T1000 (cell line): ENCODE measurements around the gene KIAA2012.
"Not testable (repeated sequence)": the region's sequence is repeated elsewhere in the genome, so short reads cannot be mapped to it uniquely, and the experiment has no call there.

Experiments
- DNase-seq: peaks from one replicate; lab custom pipeline; 2025; ENCODE audit warnings: mixed read lengths; lab: John Stamatoyannopoulos, UW

Gene KIAA2012

DNA sequence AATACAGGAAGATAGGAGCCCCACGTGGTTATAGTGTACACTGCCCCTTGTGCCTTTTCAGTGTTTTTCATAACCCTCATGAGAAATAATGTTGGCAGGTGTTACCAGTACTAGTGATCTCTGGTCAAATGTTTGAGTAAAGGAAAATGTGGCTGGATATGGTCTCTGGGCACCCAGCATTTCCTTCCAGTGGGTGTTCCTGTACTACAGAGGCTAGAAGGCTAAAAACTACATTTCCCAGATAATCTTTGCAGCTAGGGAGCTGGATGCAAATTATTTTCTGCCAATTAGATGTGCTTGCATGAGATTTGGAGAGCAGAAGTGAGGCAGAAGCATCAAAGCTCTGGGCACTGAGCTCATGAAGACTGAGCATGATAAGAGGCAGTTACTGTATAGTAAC, 45.1 kb downstream of the KIAA2012 start:
- no peak for DNase-seq

DNA sequence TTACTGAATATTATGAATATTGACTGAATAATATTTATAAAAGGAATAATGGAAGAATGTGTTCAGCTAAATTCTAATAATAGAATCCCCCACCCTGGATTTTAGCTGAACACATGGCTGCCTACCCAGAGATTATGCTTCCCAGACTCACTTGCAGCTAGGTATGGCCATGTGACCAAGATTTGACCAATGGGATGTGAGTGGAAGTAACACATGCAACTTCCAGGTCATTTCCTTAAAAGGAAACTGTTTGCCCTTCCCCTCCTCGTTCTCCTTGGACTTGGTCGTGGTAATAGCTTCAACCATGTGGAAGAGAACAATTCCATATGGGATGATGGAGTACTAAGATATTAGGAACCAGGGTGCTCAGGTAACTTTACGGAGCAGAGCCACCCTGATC, 47.8 kb downstream of the KIAA2012 start:
- DNase-seq: no peak

DNA sequence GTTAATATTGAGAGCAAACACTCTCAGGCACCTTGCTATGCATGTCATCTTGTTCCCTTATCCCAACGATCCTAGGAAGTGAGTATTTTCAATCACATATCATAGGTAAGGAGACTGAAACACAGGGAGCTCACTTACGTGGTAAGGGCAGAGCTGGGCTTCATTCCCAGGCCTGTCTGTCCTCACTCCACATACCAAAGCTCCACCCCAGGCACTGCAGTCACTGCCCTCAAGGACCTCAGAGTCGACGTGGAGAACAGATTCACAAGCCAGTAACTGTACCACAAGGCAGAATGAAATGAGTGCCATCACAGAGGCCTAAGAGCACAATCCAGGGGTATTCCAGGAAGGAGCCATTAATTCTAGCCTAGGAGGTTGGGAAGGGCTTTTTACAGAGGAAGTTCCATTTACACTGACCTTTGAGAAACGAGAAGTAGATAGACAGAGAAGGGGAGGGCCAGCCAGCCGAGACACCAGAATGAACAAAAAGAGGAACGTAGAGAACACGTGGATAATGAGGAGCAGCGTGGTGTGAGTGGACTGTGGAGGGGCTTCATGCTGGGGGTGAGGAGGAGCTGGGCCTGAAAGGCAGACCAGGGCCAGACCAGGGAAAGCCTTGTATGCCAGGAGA, 48.6 kb downstream of the KIAA2012 start:
- no peak for DNase-seq

DNA sequence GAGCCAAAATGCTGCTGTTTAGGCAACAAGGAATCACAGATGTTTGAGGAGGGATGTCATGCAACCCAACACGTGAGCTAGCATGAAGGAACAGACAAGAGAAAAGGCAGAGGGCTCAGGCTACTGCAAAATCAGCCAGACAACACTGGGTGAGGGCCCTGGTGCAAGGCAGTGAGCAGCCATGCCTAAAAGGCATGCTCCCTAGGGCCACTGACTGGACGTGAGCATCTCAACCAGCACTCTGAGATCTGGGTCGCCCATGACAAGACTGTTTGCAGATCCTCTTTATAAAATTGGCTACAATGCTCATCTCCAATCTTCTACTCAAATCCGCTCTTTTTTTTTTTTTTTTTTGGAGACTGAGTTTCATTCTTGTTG, 49.1 kb downstream of the KIAA2012 start:
- no peak for DNase-seq

DNA sequence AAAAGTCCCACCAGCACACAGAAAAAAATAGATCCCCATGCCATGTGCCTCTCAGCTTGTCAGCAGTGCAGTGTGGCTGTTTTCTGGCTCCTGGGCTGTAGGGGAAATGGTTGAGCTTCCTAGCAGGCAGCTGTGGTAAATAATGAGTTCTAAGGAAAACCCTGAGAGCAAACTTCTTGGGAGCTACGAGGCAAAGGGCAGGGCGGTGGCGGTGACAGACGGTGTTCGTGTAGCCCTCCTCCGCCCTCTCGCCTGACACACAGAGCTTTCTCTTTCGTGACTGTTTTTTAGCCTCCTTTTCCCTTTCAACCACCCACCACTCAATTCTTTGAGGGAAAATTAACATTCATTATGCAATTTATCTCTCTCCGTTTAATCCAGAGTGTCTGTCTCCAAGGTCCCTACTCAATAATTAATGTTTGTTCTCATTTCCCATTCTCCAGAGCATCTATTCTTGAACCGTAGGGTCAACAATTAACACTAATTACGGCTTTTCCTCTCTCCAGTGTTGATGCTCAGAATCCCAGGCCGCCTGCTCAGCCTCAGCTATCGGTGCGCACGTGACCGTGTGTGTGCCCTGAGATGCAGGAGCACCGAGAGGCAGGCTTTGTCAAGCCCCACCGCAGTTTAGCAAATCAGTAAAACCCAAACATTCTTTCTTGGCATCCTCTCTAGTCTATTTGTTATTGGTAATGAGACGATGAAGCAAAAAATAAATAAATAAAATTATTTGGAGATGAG, 50.1 kb downstream of the KIAA2012 start:
- DNase-seq: no peak

DNA sequence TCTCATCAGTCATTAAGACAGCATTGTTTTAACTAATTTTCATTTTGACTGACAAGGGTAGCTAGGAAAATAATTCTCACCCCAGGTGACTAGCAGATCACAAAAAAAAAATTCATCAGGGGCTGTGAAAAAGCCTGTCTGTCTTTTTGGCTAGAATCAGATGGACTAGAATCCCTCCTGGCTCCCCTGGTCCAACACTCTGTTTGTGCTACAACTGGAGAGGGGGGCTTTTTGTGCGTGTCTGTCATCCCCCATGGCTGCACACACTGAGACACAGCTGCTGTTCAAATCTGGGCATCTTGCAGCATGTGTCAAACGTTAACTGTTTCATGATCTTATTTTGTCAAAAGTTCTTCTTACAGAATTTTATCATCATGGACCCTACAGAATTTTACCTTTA, 51.2 kb downstream of the KIAA2012 start:
- DNase-seq: no peak

DNA sequence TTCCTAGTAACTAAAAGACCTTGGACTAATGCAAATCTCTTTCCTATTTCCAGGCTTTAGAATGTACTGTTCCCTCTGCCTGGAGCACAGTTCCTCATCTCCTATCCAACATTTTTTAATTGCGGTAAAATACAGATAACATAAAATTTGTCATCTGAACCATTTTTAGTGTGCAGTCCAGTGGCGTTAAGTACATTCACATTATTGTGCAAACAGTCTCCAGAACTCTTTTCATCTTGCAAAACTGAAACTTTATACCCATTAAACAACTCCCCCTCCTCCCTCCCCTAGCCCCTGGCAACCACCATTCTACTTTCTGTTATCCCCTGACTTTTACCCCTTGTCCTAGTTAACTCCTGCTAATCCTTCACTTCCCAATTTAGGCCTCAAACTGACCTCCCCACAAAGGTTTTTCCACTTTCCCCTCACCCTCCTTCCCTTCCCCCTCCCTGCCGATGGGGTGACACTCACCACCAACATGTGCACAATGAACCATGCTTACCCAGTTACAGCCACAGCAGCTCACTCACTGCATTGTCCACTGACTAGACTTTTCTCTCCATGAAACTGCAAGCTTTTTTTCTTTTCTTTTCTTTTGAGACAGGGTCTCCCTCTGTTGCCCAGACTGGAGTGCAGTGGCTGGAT, 54.8 kb downstream of the KIAA2012 start:
- DNase-seq: no peak

DNA sequence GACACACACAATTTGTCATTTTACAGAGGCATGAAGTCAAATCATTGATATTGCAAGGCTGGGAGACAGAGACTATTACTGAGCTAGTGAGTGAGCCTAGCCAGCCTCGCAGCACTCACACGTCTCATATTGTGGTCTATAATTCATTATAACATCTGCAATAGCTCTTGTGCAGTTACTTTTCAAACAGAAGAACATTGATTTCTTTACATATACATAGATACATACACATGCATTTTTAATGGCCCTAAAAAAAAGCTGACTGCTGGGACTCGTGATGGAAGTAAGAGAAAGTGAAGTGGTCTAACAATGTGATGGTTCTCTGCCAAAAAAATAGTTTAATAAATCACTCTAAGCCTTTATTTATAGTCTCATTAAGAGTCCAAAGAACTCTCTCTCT, 56.8 kb downstream of the KIAA2012 start:
- DNase-seq: no peak

DNA sequence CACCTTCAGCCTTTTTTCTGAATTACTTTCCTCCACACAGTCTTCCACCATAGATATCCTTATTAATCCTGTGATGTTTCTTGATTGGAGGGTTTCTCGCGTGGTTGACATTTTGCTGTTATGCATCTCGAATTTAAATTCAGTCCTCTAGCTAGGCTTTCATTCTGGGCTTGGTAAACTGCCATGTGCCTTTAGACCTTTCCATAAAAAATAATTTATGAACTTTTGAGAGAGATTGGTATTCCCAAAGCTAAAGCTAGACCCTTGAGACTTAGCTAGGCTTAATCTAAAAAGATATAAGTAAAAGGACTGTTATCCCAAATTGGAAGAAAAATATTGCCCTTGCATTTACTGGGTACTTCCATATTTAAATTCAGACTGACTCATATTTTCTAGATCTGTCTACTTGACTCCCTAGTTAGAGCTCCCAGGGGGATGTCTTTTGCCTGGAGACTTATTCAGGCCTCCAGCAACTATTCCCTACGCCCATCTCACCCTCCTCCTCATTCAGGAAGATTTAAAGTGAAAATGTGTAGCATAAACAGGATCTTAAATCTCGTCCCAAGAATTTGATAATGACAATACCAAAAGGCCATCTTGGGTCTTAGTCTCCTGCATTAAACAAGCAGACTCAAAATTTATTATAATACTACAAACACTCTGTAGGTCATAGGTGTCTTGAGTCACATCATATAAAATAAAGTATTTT, 60.3 kb downstream of the KIAA2012 start:
- no peak for DNase-seq

DNA sequence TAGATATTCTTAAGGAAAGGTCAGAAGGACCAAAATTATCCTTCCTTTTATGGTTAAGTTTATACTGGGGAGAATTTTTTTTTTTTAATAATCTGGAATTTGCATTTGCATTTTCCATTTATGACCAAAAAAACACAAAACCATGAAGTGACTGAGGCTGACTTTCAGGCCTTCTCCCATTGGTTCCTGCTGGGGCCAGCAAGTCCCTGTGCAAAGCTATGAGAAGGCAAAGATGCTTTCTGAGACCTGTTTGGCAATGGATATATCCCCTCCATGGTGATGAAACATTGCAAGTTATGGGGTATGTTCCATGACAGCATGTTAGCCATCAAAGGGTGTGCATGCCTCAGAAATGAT, 60.8 kb downstream of the KIAA2012 start:
- no peak for DNase-seq

DNA sequence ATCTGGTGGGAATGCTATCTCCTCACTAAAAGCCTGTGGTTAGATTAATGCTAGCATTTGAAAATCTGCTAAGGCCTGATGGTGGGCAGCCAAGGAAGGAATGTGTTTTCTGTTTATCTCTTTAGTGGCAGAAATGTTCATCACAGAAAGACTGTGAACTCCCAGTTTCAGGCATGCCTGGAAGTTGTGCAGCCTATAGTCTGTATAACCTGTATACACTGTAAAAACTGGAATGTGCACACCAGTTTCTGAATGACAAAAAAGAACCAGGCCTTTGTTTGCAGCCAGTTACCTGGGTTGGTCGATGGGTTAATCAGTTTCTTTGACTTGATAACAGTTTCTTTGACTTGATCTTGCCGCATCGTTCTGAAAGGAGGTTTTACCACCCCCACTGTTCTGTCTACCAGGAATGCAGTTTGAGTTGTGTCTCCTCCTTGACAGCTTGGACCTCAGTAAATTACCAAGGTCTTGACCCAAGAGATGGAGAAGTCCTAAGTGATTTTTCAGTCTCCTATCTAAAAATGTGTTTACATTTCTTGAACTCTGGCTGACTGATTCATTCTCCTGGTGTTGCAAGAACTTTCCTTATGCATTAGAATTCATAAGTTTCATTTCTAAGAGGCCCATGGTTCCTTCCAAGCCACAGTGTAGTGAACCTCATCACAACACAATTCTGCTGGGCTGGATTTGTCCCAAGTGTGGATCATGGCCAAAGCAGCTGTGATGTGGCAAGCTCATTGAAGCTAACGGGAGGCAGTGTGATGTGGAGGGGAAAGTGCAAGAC, 62.2 kb downstream of the KIAA2012 start:
- peak; percentile 60 for DNase-seq

DNA sequence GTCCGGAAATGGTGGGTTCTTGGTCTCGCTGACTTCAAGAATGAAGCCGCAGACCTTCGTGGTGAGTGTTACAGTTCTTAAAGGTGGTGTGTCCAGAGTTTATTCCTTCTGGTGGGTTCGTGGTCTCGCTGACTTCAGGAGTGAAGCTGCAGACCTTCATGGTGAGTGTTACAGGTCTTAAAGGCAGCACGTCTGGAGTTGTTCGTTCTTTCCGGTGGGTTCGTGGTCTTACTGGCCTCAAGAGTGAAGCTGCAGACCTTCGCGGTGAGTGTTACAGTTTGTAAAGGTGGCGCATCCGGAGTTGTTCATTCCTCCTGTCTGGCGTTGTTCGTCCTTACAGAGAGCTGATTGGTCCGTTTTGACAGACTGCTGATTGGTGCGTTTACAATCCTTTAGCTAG, 63.0 kb downstream of the KIAA2012 start:
- DNase-seq: not testable (repeated sequence)

DNA sequence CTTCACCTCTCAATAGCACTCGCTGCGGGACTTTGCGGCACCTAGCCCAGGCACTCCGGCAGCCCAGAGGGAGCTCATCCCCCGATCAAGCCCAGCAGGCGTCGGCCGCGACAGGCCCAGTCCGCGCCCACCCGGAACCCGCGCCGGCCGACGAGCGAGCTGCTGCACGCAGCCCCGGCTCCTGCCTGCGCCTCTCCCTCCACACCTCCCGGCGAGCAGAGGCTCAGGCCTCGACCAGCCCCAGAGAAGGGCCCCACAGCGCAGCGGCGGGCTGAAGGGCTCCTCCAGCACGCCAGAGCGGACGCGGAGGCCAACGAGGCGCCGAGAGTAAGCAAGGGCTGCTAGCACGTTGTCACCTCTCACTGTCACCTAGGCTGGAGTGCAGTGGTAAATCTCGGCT, 63.5 kb downstream of the KIAA2012 start:
- DNase-seq: no peak

DNA sequence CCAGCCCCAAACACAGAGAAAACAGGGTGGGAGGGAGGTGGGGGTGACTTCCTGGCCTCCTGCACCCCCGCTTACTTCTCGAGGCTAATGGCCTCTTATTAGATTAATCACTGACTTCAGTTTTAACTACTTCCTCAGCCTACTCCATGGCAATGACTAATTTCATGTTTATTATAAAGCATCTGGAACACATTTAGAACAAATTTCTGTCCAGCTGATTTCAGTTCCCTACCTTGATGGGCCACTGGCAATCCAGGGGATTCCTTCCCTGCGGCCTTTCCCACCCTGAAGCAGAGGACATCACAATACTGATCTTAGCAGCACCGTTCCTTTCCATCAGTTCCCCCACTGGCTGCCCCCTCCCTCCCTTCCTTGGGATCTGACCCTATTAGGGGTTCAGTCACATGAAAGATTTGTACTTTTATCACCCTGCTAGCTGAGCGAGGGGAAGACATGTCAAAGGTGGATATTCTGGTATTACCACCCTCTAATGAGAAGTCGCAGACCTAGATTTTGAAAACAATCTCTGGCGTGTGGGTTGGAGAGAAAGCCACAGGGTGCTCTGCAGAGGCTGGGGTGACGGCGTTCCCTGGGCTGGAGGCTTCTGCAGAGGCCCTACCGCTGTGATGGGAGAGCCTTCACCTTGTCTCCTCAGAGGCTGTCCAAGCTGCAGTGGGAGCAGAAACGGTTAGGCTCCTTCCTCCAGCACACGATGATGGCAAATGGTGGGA, 67.6 kb downstream of the KIAA2012 start:
- DNase-seq: no peak

DNA sequence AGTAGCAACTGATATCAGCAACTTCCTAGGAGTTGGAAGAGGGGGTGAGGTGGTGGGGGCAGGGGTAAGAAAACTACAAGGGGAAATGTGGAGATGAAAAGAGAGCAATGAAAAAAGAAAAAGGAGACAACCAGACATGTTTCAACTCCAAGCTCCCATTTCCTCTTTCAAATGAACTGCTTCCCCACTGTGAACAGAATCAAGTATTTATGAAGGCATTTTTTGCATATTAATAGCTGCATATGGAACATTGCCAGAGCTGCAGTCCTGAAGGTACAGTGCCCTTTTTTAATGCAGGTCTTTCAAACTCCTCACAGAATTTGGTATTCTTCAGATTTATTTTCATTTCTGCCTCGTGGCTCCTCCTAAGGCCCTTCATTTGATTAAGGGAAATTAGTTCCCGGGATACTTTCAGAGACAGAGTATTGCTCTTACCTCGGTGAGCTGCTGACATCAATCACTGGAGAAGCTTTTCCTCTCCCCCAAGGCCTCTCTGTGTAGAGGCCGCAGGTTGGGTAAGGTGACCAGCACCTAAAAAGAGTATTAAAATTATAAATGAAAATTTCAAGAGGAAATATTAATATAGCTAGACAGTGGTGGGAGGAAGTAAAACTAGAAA, 68.4 kb downstream of the KIAA2012 start:
- no peak for DNase-seq

DNA sequence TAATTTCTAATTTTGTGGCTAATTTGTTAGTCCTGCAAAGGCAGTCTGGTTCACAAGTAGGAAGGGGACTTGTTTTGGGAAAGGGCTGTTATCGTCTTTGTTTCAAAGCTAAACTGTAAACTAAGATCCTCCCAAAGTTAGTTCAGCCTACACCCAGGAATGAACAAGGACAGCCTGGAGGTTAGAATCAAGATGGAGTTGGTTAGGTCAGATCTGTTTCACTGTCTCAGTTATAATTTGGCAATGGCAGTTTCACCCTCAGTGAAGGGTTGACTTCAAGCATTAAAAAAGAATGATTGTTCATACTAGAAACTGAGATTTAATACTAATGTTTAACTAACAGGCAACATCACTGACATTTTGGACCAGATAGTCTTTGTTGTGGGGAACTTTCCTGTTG, 69.5 kb downstream of the KIAA2012 start:
- no peak for DNase-seq

DNA sequence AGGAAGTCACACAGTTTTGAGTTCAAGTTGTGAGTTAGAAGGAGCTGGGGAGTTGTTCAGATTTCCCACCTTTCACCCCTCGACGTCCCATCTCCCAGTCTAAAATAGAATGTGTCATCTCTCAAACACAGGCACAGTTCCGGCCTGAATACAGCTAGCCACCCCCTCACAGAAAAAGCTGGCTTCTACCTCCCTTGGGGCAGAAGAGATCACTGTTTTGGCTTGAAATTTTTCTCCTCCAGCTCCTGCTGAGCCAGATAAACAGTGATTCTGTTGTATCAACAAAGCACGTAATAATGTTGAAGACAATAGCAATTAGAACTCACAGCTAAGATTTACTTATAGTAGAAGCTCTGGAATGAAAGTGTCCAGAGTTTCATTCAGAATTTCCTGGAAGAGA, 74.7 kb downstream of the KIAA2012 start:
- no peak for DNase-seq

DNA sequence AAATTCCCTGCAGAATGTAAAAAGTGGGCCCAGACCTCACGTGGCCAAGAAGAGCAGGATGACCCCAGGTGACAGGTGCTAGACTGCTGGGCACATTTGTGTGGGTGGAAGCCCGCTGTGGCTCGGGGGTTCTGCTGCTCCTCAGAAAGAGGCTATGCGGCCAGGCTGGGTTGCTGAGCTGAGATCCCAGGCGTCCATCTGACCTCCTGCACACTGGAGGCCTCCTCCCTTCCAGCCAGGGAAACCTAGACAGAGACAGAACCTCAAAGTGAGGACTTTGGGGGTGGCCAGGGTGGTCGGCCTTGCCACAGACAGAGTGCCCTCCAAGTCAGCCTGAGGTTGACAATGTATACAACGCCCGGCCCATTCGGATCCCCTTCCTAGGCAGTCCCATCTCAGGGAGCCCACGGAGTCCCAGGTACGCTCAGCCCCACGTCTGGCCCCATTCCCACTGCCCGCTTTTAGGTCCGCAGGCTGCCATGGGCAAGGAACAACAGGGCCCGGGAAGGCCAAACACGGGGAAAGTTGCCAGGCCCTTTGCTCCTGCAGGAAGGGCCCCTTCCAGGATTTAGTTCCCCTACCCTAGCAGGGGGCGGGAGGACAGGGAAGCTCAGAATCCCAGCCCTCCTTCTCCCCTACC, 75.6 kb downstream of the KIAA2012 start:
- DNase-seq: no peak

DNA sequence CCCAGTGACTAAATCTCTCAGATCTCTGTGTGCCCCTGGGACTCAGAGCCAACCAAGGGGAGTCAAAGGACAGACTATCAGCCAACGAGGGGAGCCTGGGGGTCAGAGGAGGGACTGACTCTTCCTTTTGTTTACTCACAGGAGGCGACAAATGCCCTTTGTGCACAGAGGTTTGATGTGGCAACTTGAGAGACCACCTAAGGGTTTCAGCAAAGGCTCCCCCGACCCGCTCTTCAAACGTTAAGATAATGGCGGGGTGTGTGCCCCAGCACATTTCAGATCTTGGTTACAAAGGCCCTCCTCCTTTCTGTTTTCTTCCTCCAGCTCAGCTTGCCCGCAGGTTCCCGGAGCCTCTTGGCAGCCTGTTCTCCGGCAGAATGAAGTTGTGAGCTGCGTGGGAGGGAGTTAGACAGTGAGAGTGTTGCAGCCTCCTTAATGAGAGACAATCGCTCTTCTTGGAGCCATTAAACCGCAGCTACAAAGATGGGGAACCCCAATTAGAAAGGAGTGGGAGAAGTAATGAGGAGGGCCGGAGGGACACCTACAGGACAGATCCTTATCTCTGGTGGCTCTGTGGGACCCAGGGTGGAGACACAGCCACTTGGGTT, 76.2 kb downstream of the KIAA2012 start:
- DNase-seq: no peak

DNA sequence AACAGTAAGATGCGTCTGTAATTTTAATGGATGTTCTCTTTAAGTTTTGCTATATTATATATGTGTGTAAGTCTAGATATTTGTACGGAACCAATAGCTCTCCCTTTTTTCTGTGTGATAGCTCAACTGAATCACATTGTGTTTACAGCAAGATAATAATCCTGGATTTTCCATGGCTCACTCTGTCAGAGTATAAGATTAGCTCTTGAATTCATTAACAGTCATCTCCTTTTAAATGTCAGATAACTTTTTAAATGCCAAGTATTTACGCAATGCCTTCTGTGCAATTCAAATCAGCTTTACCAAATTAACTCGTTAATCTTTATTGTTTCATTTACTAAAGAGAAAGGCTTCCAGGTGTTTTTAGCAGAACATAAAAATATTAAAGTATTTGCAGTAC, 76.9 kb downstream of the KIAA2012 start:
- DNase-seq: no peak
